Suprapubic skin (tissue), 4 donors: ENCODE measurements around the gene TYW3.

Experiments
- EP300 ChIP-seq: sonication (generic); formaldehyde crosslinking; IDR thresholded peaks from one replicate; pipeline ENCODE4 v1.6.1; 2017; ENCODE audit warnings: antibody characterized with exemption
- POLR2A ChIP-seq, 2 donors: fragments of 450-650 bp; IDR thresholded peaks; one replicate each; pipeline ENCODE4 v1.6.1; 2017; ENCODE audit warnings: antibody characterized with exemption in 2 of 2, mild to moderate bottlenecking in 2 of 2, moderate library complexity in 2 of 2
- POLR2AphosphoS5 ChIP-seq, 3 donors: sonication (generic); formaldehyde crosslinking; IDR thresholded peaks; one replicate each; pipeline ENCODE4 v1.6.1; 2017; ENCODE audit warnings: antibody characterized with exemption in 3 of 3
- TF ChIP-seq, protein P1 (sequence below), 2 donors: fragments of 200-600 bp in 1 of 2; fragments of 450-650 bp in 1 of 2; sonication (generic) in 1 of 2; IDR thresholded peaks; one replicate each; pipeline ENCODE4 v1.5.1; 2016 to 2019; ENCODE audit warnings: antibody characterized with exemption in 2 of 2, mild to moderate bottlenecking in 1 of 2, moderate library complexity in 1 of 2

DNA sequence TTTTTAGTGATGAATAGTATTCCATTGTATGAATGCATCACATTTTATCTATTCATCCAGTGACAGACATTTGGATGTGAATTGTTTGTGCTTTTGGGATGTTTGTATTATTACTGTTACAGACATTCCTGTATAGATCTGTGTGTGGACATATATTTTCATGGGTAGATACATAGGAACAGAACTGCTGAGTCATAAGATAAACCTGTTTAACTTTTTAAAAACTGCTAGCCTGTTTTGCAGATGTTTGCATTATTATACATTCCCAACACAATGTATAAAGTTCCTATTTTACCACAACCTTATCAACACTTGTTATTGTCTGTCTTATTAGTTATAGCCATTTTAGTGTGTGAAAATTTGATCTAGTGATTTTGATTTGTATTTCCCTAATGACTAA, 46.8 kb downstream of the TYW3 start:
- TF ChIP-seq EP300 (no peak), POLR2AphosphoS5 (IDR thresholded peaks at IDR 0.05) (no peak), POLR2A (IDR thresholded peaks at IDR 0.05) (no peak)
- TF ChIP-seq, protein P1, sequence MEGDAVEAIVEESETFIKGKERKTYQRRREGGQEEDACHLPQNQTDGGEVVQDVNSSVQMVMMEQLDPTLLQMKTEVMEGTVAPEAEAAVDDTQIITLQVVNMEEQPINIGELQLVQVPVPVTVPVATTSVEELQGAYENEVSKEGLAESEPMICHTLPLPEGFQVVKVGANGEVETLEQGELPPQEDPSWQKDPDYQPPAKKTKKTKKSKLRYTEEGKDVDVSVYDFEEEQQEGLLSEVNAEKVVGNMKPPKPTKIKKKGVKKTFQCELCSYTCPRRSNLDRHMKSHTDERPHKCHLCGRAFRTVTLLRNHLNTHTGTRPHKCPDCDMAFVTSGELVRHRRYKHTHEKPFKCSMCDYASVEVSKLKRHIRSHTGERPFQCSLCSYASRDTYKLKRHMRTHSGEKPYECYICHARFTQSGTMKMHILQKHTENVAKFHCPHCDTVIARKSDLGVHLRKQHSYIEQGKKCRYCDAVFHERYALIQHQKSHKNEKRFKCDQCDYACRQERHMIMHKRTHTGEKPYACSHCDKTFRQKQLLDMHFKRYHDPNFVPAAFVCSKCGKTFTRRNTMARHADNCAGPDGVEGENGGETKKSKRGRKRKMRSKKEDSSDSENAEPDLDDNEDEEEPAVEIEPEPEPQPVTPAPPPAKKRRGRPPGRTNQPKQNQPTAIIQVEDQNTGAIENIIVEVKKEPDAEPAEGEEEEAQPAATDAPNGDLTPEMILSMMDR (IDR thresholded peaks at IDR 0.05): no peak
